Measurements from ENCODE around the gene SNX24.

SNX24 gene

GRCh38 chr5:123035360-123035917 is 190.0 kb downstream of the SNX24 start:
- no peak for DNase-seq

DNA sequence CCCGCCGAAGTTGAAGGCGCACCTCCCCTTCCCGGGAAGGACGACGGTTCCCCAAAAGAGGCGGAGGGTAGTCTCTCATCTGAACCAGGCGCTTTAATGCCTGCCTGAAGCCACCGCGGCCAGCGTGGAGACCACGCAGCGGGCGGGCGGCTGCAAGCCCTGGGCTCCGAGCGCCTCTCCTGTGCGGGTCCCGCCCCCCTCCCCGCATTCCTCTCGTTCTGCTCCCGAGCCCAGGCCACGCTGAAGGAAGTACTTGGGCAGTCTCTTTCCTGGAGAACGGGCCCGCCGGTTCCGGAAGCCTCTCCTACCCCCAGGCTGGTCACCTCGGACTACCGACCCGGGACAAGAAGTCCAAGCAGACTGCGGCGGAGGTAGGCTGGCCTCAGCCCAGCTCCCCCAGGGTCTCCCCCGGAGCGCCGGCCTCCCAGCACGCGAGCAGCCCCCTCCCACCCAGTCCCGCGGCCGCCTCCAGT is 190.5 kb downstream of the SNX24 start:
- DNase-seq: no peak

DNA sequence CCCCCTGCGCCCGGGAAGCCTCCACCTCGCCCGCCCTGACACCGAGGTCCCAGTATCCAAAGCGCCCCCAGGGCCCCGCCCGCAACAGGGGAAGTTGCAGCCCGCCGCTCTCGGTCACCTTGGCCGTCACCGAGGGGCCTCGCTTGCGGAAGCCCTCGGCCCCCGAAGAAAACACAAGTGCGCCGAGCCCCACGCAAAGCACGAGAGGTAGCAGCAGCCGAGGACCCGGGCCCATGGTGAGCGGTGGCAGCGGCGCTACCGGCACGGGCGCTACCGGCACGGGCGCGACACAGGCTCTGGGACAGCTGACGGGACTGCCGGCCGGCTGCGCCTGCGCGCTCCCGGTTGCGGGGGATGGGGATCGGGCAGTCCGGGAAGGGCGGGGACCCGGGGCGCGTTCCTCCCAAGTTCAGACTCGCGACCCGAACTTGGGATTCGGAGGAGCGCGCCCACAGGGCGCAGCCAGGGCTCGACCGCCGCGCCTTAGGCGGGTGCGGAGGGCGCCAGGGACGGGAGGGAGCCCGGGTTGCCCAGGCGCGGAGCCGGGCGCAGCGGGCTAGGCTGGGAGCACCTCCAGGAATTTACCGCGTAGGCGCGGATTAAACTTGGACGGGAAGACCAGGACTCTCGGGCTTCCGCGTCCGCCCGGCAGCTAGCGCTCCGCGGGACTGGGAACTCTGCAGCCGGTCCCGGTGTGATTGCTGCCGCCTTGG is 191.1 kb downstream of the SNX24 start, which contains the start of gene PPIC:
Gene PPIC (minus strand): TSS at position 335 of the 713 bp plus-strand sequence. CDS start 100 bp downstream, at position 235.
- DNase-seq: no peak

GRCh38 chr5:123037104-123037418 is 191.6 kb downstream of the SNX24 start:
- DNase-seq: no peak

DNA sequence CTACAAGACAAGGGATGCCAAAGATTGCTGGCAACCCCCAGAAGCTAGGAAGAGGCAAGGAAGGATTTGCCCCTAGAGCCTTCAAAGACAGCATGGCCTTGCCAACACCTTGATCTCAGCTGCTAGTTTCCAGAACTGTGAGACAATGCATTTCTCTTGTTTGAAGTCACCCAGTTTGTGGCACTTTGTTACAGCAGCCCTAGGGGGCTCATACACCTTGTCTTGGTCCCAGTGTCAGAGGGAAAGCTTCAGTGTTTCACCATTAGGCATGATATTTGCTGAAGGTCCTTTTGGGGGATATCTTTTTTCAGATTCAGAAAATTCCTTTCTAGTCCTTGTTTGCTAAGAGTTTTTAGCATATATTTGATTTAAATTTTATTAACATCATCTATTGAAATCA is 194.3 kb downstream of the SNX24 start:
- DNase-seq: no peak

DNA sequence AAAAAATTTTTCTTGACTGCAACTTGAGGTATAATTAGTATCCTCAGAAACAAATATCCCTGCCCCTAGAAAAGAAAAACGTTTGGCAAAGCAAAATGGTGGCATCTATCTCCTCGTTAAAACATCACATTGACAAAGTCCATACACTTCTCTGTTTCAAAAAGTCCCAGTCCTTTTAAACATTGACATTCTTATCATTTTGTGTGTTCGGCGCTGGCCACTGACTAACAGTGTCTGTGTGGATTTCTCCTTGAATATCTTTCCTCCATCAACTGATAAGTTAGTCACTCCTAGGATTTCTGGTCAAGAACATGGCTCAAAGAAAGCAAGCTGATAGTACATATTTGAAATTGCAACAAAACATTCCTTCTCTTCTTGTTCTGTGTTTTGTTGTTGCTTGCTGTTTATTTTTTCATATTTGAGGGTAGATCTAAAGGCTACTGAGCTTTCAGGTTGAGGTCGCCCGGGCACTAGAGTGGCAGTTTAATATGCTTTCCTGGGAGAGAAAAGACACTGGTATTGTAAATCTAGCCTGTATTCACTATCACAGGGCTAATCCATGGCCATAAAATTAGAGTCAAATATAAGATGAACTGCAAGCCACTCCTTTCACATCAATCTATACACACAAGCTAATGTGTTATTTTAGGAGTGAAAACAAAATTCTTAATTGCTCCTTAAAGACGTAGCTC is 199.7 kb downstream of the SNX24 start:
- no peak for DNase-seq

DNA sequence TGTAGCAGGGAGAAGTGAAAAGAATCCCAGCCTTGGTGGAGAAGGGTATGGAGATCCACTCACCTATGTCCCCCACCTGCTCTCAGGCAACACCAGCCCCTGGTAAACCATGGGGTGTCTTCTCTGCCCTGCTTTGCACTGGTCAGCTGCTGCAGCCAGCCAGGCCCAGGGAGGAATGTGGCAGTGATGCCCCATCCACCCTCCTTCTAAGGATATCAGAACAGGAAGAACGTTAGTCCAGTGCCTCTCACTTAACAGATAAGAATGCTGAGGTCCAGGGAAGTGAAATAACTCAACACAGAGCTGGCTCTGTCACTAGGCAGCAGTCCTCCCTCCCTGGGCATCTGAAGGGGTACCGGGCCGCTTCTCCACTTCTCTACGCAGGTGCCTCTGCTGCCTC is 200.8 kb downstream of the SNX24 start:
- no peak for DNase-seq

- no peak for DNase-seq
Measured at GRCh38 chr5:123047706-123048105, 202.3 kb downstream of the SNX24 start.

GRCh38 chr5:123051206-123051605 is 205.8 kb downstream of the SNX24 start:
- DNase-seq: no peak

Data from AML-193 (cell line).